SK-N-MC (cell line): ENCODE measurements around the gene ADGB.
A peak's percentile ranks its signal among the peaks of the same experiment; 100 is the strongest.

Experiments
- DNase-seq: peaks from one replicate; pipeline ENCODE4 v3.0.0-alpha.2; 2011; ENCODE audit warnings: low read depth, low spot score
- H3K27ac ChIP-seq: fragments of 200-600 bp; sonication (generic); 2 replicates; pipeline ENCODE4 v1.5.1; 2016; ENCODE audit warnings: mixed run types
- H3K36me3 ChIP-seq: fragments of 200-600 bp; sonication (generic); 2 replicates; pipeline ENCODE4 v1.6.1; 2017; ENCODE audit warnings: antibody characterized with exemption, low read length, mixed read lengths; ENCODE audit not compliant: insufficient read depth
- H3K4me3 ChIP-seq: fragments of 200-600 bp; sonication (generic); 2 replicates; pipeline ENCODE4 v1.5.1; 2016
- H3K9ac ChIP-seq: fragments of 200-600 bp; sonication (generic); 2 replicates; pipeline ENCODE4 v1.8.0; 2017; ENCODE audit warnings: mixed run types, mixed read lengths; ENCODE audit not compliant: insufficient read length
- H3K9me3 ChIP-seq: fragments of 200-600 bp; sonication (generic); 2 replicates; pipeline ENCODE4 v1.6.1; 2017; ENCODE audit warnings: low read depth, mild to moderate bottlenecking, antibody characterized with exemption, low read length, moderate library complexity, mixed read lengths
- EZH2 ChIP-seq: fragments of 200-600 bp; sonication (generic); IDR thresholded peaks from one replicate; pipeline ENCODE4 v1.6.1; 2017; ENCODE audit warnings: antibody characterized with exemption
- FOXP2 ChIP-seq: optimal IDR thresholded peaks from 2 replicates; pipeline ENCODE3; 2011; ENCODE audit warnings: mild to moderate bottlenecking, moderate library complexity; ENCODE audit not compliant: insufficient read depth; ENCODE audit errors: extremely low read length, control extremely low read depth
- POLR2AphosphoS5 ChIP-seq: IDR thresholded peaks from 2 replicates; pipeline ENCODE4 v1.6.1; 2012; ENCODE audit warnings: mild to moderate bottlenecking, low read depth, low read length, borderline replicate concordance

The ADGB gene

DNA sequence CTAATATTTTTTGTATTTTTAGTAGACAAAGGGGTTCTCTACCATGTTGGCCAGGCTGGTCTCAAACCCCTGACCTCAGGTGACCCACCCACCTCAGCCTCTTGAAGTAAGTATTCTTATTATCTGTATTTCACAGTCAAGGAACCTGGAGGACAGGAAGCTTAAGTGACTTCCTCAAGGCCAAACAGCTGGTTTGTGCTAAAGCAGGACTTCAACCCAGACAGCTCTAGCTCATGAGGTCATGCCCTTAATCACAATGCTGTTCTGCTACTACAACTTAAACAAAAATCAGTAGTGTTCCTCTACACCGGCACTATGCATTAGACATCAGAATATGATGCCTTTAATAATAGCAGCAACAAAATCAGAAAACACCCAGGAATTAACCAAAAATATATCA lies 168.9 kb downstream of the ADGB start:
- no peak overlapping the region for H3K9ac ChIP-seq
- DNase-seq, result no peak
- TF ChIP-seq FOXP2, result no peak
- TF ChIP-seq EZH2, result no peak
- no peak for TF ChIP-seq POLR2AphosphoS5
- H3K36me3 ChIP-seq, result no peaks in the 10 kb centered on the region
- no peak overlapping the region for H3K4me3 ChIP-seq
- H3K9me3 ChIP-seq, result no peaks in the 10 kb centered on the region
- H3K27ac ChIP-seq, result no peak overlapping the region

DNA sequence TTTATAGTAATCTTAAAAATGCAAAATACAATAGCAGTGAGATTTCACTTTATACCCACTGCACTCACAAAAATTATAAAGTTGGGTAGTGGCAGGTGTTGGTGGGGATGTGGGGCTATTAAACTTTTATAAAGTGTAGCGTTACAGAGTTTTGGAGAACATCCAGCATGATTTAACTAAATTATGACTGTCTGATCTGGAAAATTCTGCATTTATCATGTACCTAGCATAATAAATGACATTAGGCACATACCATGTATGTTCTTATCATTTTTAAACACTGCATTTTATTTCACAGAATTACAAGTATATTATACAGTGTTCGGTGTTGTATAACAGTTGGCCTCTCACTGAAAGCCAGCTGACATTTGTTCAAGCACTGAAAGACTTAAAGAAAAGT lies 169.9 kb downstream of the ADGB start:
- Histone ChIP-seq H3K9me3 (no peaks in the 10 kb centered on the region), H3K27ac (no peak overlapping the region)
- DNase-seq, result no peak

DNA sequence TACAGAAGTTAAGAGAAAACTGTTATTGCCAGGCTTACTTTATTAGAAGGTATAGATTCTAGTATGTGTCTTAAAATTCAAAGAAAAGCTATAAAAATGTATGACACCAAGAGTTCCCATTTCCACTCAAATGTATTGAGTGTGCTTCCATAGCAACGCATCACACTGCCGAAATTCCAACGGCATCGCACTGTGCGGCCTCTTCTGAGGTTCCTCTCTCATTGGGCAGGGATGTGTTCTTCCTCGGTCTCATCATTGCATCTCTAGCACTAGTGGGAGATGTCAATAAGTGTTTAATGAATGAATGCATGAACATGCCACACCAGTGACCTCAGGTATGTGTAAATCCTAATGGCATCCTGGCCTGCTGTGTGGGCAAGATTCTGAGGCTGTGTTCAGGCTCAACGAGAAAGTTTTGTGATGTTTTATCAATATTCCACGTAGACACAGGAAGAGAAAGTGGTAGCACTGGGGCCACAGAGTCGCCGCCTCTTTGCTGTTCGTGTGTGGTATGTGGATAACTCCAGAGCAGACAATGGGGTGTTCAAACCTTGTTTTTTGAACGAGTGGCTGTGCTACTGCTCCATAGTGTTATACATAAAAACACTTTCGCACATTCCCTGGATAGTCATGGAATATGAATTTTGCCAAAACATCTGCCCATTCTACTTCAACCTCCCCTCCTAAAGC lies 171.6 kb downstream of the ADGB start:
- no peaks in the 10 kb centered on the region for H3K36me3 ChIP-seq
- no peak overlapping the region for H3K27ac ChIP-seq
- H3K9ac ChIP-seq, result no peak overlapping the region

More for the DNA sequence above, 169.9 kb downstream of the ADGB start:
- H3K9ac ChIP-seq, result no peak overlapping the region
- TF ChIP-seq POLR2AphosphoS5 (no peak), EZH2 (no peak), FOXP2 (no peak)
- no peak overlapping the region for H3K4me3 ChIP-seq
- no peaks in the 10 kb centered on the region for H3K36me3 ChIP-seq

DNA sequence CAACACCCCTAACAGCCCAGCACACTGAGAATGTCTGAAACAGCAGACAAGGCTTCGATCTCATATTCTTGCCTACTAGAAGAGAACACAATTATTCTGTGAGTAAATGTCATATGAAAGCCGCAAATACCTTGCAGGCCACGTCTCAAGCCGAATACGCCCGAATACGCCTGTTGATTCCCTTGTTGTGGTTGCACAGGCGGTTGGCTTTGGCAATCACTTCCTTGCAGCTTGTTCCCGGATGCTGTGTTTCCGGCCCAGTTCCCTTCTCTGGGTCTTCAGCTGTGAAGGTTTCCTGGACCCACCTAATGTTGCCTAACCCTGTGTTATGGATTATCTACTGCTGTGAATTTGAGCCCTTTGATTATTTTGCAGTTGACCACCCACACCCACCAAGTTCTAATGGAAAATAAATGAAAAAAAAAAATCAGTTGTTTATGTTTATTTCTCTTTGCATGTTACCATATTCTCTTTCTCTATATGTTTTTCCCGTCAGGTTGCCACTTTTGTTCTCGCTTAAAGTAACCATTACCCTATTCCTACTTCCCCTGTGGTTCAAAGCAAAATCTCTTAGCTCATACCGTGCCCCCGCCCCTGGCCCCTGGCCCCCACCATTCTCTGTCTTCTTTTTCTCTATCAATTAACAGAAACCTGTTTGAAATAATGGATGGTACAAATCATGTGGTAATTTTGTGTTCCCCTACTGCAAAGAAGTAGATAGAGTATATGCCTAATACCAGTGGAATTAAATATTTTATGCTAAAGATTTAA lies 172.4 kb downstream of the ADGB start:
- TF ChIP-seq POLR2AphosphoS5 (no peak), FOXP2 (no peak), EZH2 (no peak)

More for the DNA sequence above, 171.6 kb downstream of the ADGB start:
- Histone ChIP-seq H3K9me3 (no peaks in the 10 kb centered on the region), H3K4me3 (no peak overlapping the region)
- no peak for DNase-seq
- TF ChIP-seq FOXP2 (no peak), EZH2 (no peak), POLR2AphosphoS5 (no peak)

DNA sequence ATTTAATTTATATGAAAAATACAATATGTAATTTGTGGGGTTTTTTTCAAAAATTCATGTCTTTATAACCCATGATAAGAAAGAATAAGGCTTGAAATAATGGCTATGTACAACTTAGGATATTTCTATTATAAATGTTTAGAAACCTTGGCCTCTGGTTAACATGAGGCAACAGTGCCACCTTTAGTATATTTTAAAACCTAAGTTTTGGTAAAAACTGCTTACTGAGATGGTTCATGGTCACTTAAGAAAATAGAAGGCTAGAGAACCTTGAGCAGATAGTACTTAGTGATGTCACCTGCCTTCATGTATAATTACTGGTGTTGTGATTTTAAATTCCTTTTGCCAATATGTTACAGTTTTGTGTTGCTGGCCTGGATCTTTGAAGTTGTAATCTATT lies 176.4 kb downstream of the ADGB start:
- H3K9me3 ChIP-seq, result no peaks in the 10 kb centered on the region
- no peak overlapping the region for H3K27ac ChIP-seq
- H3K4me3 ChIP-seq, result no peak overlapping the region
- H3K9ac ChIP-seq, result no peak overlapping the region
- no peaks in the 10 kb centered on the region for H3K36me3 ChIP-seq
- no peak for TF ChIP-seq EZH2
- TF ChIP-seq FOXP2, result no peak
- TF ChIP-seq POLR2AphosphoS5, result no peak
- no peak for DNase-seq

More for the DNA sequence above, 172.4 kb downstream of the ADGB start:
- no peak overlapping the region for H3K4me3 ChIP-seq
- no peaks in the 10 kb centered on the region for H3K9me3 ChIP-seq
- no peaks in the 10 kb centered on the region for H3K36me3 ChIP-seq
- no peak overlapping the region for H3K27ac ChIP-seq
- H3K9ac ChIP-seq, result no peak overlapping the region
- no peak for DNase-seq

DNA sequence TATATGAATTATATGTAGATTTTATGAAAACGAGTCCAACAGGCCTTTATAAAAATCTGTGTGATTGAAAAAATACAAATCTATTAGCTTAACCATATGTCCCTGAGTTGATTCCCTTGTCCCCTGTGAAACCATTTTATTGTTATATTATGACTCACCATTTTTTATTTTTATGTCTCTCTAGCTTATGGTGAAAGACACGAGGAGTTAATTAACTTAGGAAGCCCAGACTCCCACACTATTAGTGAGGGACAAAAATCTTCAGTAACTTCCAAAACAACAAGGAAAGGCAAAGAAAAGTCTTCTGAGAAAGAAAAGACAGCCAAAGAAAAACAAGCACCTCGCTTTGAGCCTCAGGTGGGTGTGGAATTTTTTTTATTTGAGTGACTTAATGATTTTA lies 183.1 kb downstream of the ADGB start:
- no peak overlapping the region for H3K4me3 ChIP-seq
- TF ChIP-seq FOXP2 (no peak), POLR2AphosphoS5 (no peak), EZH2 (no peak)
- H3K9me3 ChIP-seq, result no peaks in the 10 kb centered on the region
- no peaks in the 10 kb centered on the region for H3K36me3 ChIP-seq
- no peak overlapping the region for H3K27ac ChIP-seq
- no peak for DNase-seq
- no peak overlapping the region for H3K9ac ChIP-seq

DNA sequence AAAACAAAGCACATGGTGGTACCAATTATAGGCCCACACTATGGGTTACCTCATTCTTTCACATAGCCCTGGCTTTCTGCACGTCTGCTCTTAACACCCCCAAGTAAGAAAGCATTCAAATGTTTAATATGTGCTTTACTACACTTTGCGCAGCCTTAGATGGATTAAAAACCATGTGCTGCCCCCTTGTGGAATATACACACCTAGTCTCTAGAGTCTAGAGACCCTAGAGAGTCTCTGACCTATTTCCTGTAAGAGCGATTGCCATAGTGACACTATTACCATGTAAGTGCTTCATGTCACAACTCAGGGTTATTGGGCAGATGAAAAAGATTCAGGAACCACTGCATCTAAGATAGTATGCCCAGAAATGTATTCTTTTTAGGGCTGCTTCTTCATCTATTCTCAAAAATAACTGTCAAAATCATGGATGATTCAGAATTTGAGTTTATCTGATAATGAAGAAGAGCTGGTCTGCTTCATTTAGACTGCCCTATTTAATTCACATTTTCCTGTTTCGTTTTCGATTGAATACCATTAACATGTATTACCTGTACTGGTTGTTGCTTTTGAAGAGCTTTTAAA lies 186.3 kb downstream of the ADGB start:
- no peak overlapping the region for H3K27ac ChIP-seq
- H3K9ac ChIP-seq, result no peak overlapping the region
- DNase-seq, result peak; percentile 40

DNA sequence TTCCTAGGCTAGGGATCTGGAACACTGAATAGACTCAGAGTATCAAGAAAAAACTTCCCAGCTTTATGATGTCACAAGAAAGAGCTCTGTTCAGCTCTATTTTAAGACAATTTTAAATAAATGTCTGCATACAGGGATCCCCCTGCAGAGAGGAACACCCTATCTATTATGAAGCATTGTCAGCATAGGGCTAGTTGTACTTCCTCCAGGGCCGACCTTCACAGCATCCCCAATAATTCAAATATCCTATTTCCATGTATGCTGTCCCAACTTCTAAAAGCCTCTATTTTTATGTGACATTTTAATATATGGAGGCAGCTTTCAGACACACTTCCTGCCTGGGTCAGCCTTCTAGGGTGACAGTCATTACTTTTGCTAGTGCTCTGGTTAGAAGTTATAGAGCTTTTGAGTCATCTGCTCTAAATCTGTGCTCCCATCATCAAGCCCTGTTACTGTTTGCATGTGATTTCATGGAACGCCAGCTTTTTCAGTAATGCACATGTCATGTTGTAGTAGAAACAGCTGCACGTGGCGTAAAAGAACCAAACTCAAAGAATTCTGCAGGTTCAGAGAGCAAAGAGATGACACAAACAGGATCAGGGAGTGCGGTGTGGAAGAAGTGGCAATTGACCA lies 189.2 kb downstream of the ADGB start:
- Histone ChIP-seq H3K4me3 (no peak overlapping the region), H3K27ac (no peak overlapping the region)

More for the DNA sequence above, 186.3 kb downstream of the ADGB start:
- Histone ChIP-seq H3K36me3 (no peaks in the 10 kb centered on the region), H3K9me3 (no peaks in the 10 kb centered on the region), H3K4me3 (0 out of 2 replicates have a peak overlapping the region, but pooled peaks have one; percentile 17)
- TF ChIP-seq FOXP2 (no peak), POLR2AphosphoS5 (no peak), EZH2 (no peak)

More for the DNA sequence above, 189.2 kb downstream of the ADGB start:
- H3K9ac ChIP-seq, result no peak overlapping the region
- TF ChIP-seq EZH2 (no peak), POLR2AphosphoS5 (no peak), FOXP2 (no peak)
- no peak for DNase-seq
- H3K36me3 ChIP-seq, result no peaks in the 10 kb centered on the region
- no peaks in the 10 kb centered on the region for H3K9me3 ChIP-seq
